Liver (tissue), 9 donors: ENCODE data around the gene RUNDC3A. TPM values are rescaled to one million over a fixed set of nuclear protein-coding genes. Genes with fewer than 3 reads are reported as not detected.

ENCODE experiments used
- DNase-seq: peaks from one replicate; pipeline ENCODE4 v3.0.0-alpha.2; 2017; ENCODE audit warnings: low spot score
- H3K27ac ChIP-seq, 2 donors: one replicate each; pipeline ENCODE4 v1.7.0; 2013; ENCODE audit warnings: inconsistent platforms in 2 of 2, low read length in 2 of 2, control low read depth in 1 of 2, low read depth in 1 of 2, mild to moderate bottlenecking in 1 of 2
- H3K27me3 ChIP-seq, 4 donors: one replicate each; pipeline versions ENCODE4 v1.6.1 to v1.7.0; 2013; ENCODE audit warnings: low read length in 3 of 4, inconsistent platforms in 1 of 4, mild to moderate bottlenecking in 1 of 4, moderate library complexity in 1 of 4; ENCODE audit not compliant: control insufficient read depth in 4 of 4, insufficient read depth in 4 of 4
- H3K36me3 ChIP-seq, 4 donors: one replicate each; pipeline versions ENCODE4 v1.6.1 to v1.7.0; 2013; ENCODE audit warnings: low read length in 3 of 4, mild to moderate bottlenecking in 3 of 4, low read depth in 1 of 4, moderate library complexity in 1 of 4; ENCODE audit not compliant: control insufficient read depth in 4 of 4, insufficient read depth in 3 of 4
- H3K4me1 ChIP-seq, 4 donors: one replicate each; pipeline versions ENCODE4 v1.6.1 to v1.7.0; 2013; ENCODE audit warnings: low read length in 3 of 4, mild to moderate bottlenecking in 3 of 4, moderate library complexity in 1 of 4; ENCODE audit not compliant: control insufficient read depth in 4 of 4, insufficient read depth in 4 of 4
- H3K4me3 ChIP-seq, 3 donors: one replicate each; pipeline versions ENCODE4 v1.6.1 to v1.7.0; 2013; ENCODE audit warnings: low read length in 3 of 3, control low read depth in 1 of 3, low read depth in 1 of 3, mild to moderate bottlenecking in 1 of 3
- H3K9ac ChIP-seq, 2 donors: one replicate each; pipeline ENCODE4 v1.7.0; 2013; ENCODE audit warnings: low read length in 2 of 2, mild to moderate bottlenecking in 2 of 2, moderate library complexity in 2 of 2, control low read depth in 1 of 2, low read depth in 1 of 2
- H3K9me3 ChIP-seq, 4 donors: one replicate each; pipeline versions ENCODE4 v1.6.1 to v1.7.0; 2013; ENCODE audit warnings: low read length in 3 of 4; ENCODE audit not compliant: control insufficient read depth in 4 of 4
- EGR1 ChIP-seq, 2 donors: IDR thresholded peaks; 2 replicates each; pipeline ENCODE4 v1.6.1; 2016 to 2018; ENCODE audit warnings: antibody characterized with exemption in 2 of 2, low read depth in 2 of 2
- FOXA1 ChIP-seq: IDR thresholded peaks from 2 replicates; pipeline ENCODE4 v1.6.1; 2016; ENCODE audit warnings: antibody characterized with exemption
- GABPA ChIP-seq, 2 donors: IDR thresholded peaks in 1 of 2; conservative IDR thresholded peaks in 1 of 2; 2 replicates each; pipeline ENCODE4 v1.6.1; 2016; ENCODE audit warnings: antibody characterized with exemption in 2 of 2, mild to moderate bottlenecking in 1 of 2, moderate library complexity in 1 of 2
- HNF4A ChIP-seq, 2 donors: conservative IDR thresholded peaks; 2 replicates each; pipeline ENCODE4 v1.6.1; 2016; ENCODE audit warnings: antibody characterized with exemption in 2 of 2, mild to moderate bottlenecking in 2 of 2
- HNF4G ChIP-seq: IDR thresholded peaks from 2 replicates; pipeline ENCODE4 v1.6.1; 2016; ENCODE audit warnings: antibody characterized with exemption
- JUND ChIP-seq, 2 donors: IDR thresholded peaks; 2 replicates each; pipeline ENCODE4 v1.6.1; 2016; ENCODE audit warnings: antibody characterized with exemption in 2 of 2
- NR2F2 ChIP-seq: IDR thresholded peaks from 2 replicates; pipeline ENCODE4 v1.6.1; 2016; ENCODE audit warnings: antibody characterized with exemption
- RAD21 ChIP-seq, 2 donors: IDR thresholded peaks; 2 replicates each; pipeline ENCODE4 v1.6.1; 2016; ENCODE audit warnings: antibody characterized with exemption in 2 of 2, mild to moderate bottlenecking in 2 of 2
- RXRA ChIP-seq, 2 donors: IDR thresholded peaks; 2 replicates each; pipeline ENCODE4 v1.6.1; 2017 to 2018; ENCODE audit warnings: antibody characterized with exemption in 2 of 2, mild to moderate bottlenecking in 1 of 2
- YY1 ChIP-seq: IDR thresholded peaks from 2 replicates; pipeline ENCODE4 v1.6.1; 2016; ENCODE audit warnings: antibody characterized with exemption, mild to moderate bottlenecking
- WGBS: extraction: QIAGEN DNeasy Blood & Tissue Kit; methylation state at CpG from one replicate; pipeline ENCODE4 v1.1.7; 2013; 5-methylcytosine and 5-hydroxymethylcytosine counted together
- polyA plus RNA-seq, 2 donors: library from polyadenylated mRNA; stranded (reverse) in 1 of 2; unstranded in 1 of 2; fragments of 200-250 nt in 1 of 2; fragments of >200 nt in 1 of 2; fragmentation: Nextera tagmentation in 1 of 2; extraction: Ambion mirVana in 1 of 2; gene quantifications; one replicate each; pipeline versions ENCODE4 v1.2.1 to v1.2.3, GENCODE V29; 2013 to 2015
- total RNA-seq, 2 donors: library from RNA; depleted of rRNA; stranded (reverse); fragments of >200 nt; gene quantifications; one replicate each; pipeline ENCODE4 v1.2.3, GENCODE V29; 2014
- TF ChIP-seq, protein P1 (sequence below): fragments of 150-350 bp; IDR thresholded peaks from 2 replicates; pipeline ENCODE4 v1.5.1; 2017; ENCODE audit warnings: improper control_type of control experiment, low read depth, low read length; ENCODE audit not compliant: missing input control
- TF ChIP-seq, protein P2 (sequence below): IDR thresholded peaks from 2 replicates; pipeline ENCODE4 v1.6.1; 2016; ENCODE audit warnings: antibody characterized with exemption
- TF ChIP-seq, protein P3 (sequence below): IDR thresholded peaks from 2 replicates; pipeline ENCODE4 v1.6.1; 2016; ENCODE audit warnings: antibody characterized with exemption
- donor health status: healthy.
- donor health status: healthy.
- donor health status: healthy.
- donor health status: healthy.
- donor health status: healthy.

The RUNDC3A gene
- total and polyA plus RNA-seq, 4 donors = 0.05 to 17.0 (median 0.06) TPM; not detected in 1

DNA sequence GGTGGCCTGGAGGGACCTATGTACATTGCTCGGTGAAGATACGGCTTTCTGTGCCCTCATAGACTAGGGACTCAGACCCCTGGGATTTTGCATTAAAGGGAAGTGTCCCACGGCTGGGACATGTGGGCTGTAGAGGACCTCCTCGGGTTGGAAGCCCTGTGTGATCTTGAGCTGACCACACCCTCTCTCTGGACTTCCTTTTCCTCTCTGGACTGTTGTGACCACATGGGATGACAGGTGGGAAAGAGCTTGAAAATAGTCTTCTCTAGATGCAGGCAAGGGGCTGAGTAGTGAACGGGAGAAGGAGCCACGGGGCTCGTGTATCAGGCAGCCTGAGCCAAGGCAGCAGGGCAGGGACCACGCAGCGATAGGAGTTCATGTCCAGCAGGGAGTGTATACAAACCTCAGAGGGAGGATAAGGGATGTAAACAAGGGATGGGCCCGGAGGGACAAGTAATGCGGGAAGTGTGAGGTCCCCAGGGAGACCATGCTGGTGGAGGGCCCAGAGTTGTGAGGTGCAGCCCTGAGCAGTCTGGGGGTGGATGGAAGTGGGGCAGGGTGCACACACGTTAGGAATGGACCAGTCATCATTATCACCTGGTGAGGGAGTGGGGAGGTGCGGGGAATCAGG is 36.0 kb upstream of the RUNDC3A start (continued):
- TF ChIP-seq, protein P1, sequence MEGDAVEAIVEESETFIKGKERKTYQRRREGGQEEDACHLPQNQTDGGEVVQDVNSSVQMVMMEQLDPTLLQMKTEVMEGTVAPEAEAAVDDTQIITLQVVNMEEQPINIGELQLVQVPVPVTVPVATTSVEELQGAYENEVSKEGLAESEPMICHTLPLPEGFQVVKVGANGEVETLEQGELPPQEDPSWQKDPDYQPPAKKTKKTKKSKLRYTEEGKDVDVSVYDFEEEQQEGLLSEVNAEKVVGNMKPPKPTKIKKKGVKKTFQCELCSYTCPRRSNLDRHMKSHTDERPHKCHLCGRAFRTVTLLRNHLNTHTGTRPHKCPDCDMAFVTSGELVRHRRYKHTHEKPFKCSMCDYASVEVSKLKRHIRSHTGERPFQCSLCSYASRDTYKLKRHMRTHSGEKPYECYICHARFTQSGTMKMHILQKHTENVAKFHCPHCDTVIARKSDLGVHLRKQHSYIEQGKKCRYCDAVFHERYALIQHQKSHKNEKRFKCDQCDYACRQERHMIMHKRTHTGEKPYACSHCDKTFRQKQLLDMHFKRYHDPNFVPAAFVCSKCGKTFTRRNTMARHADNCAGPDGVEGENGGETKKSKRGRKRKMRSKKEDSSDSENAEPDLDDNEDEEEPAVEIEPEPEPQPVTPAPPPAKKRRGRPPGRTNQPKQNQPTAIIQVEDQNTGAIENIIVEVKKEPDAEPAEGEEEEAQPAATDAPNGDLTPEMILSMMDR = no peak

DNA sequence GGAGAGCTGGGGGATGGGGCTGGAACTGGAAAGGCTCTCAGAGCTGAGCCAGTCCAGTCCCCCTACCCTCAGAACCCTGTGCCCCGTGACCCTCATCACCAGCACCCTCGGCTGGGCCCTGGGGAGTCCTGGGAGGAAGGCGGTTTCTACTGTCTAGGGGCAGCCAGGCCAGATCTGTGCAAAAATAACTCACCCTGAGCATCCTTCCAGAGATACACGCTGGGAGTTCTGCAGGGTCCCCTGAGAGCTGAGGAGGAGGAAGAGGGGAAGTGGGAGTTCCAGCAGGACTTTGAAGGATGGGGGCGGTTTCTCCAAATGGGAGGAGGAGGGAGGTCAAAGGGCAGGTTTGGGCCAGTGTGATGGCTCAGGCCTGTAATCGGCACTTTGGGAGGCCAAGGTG is 35.4 kb upstream of the RUNDC3A start:
- no peak overlapping the region for H3K27ac ChIP-seq
- WGBS = 86% methylated on average over 6 of the region's 6 CpGs
- no peaks in the 10 kb centered on the region for H3K36me3 ChIP-seq
- no peaks in the 10 kb centered on the region for H3K27me3 ChIP-seq
- H3K4me1 ChIP-seq = no peaks in the 10 kb centered on the region
- H3K9ac ChIP-seq = no peak overlapping the region
- TF ChIP-seq HNF4A (conservative IDR thresholded peaks at IDR 0.05) (no peak), YY1 (no peak)
- TF ChIP-seq, protein P2, sequence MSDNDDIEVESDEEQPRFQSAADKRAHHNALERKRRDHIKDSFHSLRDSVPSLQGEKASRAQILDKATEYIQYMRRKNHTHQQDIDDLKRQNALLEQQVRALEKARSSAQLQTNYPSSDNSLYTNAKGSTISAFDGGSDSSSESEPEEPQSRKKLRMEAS = no peak
- DNase-seq = no peak
- H3K9me3 ChIP-seq = no peaks in the 10 kb centered on the region
- no peak overlapping the region for H3K4me3 ChIP-seq

DNA sequence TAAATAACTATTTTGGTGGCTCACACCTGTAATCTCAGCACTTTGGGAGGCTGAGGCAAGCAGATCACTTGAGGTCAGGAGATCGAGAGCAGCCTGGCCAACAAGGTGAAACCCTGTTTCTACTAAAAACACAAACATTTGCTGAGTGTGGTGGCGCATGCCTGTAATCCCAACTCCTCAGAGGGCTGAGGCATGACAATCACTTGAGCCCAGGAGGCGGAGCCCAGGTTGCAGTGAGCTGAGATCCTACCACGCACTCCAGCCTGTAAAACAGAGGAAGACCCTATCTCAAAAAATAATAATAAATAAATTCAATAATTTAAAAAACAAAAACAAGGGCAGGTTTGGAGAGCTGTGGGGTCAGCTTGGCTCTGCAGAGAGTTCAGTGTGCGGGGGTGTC is 34.8 kb upstream of the RUNDC3A start:
- no peak overlapping the region for H3K9ac ChIP-seq
- no peak overlapping the region for H3K4me3 ChIP-seq
- H3K27me3 ChIP-seq = no peaks in the 10 kb centered on the region
- H3K27ac ChIP-seq = no peak overlapping the region
- TF ChIP-seq RXRA (IDR thresholded peaks at IDR 0.05) = no peak
- TF ChIP-seq NR2F2 = no peak
- TF ChIP-seq JUND (IDR thresholded peaks at IDR 0.05) = no peak
- TF ChIP-seq, protein P1 = no peak
- no peak for TF ChIP-seq EGR1 (IDR thresholded peaks at IDR 0.05; ENCODE audit: low read depth in 2 of 2)
- TF ChIP-seq, protein P3, sequence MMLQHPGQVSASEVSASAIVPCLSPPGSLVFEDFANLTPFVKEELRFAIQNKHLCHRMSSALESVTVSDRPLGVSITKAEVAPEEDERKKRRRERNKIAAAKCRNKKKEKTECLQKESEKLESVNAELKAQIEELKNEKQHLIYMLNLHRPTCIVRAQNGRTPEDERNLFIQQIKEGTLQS = no peak
- TF ChIP-seq FOXA1 = no peak
- TF ChIP-seq RAD21 (IDR thresholded peaks at IDR 0.05) = no peak
- TF ChIP-seq GABPA (IDR thresholded peaks at IDR 0.05 in 1 of 2, conservative IDR thresholded peaks at IDR 0.05 in 1 of 2) = no peak
- TF ChIP-seq HNF4G = no peak
- TF ChIP-seq, protein P2 = no peak
- TF ChIP-seq YY1 = no peak
- no peaks in the 10 kb centered on the region for H3K4me1 ChIP-seq
- H3K9me3 ChIP-seq = no peaks in the 10 kb centered on the region
- WGBS = 97% methylated on average over 5 of the region's 5 CpGs
- H3K36me3 ChIP-seq = no peaks in the 10 kb centered on the region
- no peak for DNase-seq
